ENCODE measurements around the gene SLMAP.

The SLMAP gene

GRCh38 chr3:57948080-57948671, 192.1 kb downstream of the SLMAP start:
- DNase-seq: no peak

DNA sequence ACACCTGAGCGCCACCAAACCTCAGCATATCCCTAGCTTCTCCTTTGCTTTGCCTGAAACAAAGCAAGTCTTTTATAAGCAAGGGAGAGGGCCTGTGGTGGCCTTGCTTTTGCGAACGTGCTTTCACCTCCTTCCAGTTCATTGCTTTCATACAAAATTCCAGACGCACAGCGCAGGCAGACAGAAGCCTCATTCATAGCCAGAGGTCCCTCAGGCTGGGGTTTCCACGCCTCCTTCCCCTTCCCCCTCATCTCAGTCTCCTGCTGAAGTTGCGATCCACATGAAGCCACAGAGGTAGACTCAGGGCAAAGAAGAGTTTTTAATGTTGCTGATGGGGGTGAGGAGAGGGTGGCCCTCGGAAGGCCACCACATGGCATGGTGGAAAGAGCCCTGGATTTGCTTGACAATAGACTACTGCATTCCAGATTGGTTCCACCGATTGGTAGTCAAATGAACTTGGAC, 192.7 kb downstream of the SLMAP start:
- DNase-seq: no peak

DNA sequence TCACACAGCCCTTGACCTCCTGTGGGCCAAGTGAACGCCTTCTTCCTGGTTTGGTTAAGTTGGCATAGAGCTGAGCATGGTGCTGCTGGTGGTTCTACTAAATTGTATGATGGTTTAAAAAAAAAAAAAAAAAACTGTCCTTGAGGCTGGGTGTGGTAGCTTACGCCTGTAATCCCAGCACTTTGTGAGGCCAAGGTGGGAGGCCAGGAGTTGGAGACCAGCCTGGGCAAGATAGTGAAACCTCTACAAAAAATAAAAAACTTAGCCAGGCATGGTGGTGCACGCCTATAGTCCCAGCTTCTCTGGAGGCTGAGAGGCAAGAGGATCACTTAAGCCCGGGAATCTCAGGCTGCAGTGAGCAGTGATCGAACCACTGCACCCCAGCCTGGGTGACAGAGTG, 193.2 kb downstream of the SLMAP start:
- DNase-seq: no peak

GRCh38 chr3:57949785-57950615, 193.9 kb downstream of the SLMAP start:
- no peak for DNase-seq

- no peak for DNase-seq
Observed at GRCh38 chr3:57951066-57951882, 195.2 kb downstream of the SLMAP start.

DNA sequence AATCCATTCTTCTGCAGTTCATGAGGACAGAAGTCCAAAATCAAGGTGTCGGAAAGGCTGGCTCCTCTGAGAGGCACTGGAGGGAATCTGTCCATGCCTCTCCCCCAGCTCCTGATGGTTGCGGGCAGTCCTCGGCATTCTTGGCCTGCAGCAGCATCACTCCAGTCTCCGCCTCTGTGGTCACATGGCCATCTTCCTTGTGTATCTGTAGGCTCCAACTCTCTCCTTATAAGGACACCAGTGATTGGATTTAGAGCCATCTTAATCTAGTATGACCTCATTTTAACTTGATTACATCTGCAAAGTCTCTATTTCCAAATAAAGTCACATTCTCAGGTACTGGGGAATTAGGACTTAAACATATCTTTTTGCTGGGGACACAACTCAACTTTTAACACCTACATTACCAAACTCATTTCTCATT, 196.1 kb downstream of the SLMAP start:
- no peak for DNase-seq

- DNase-seq: no peak
Observed at GRCh38 chr3:57952651-57953050, 196.5 kb downstream of the SLMAP start.

- no peak for DNase-seq
Observed at GRCh38 chr3:57953576-57953975, 197.5 kb downstream of the SLMAP start.

GRCh38 chr3:57956119-57956832, 200.2 kb downstream of the SLMAP start:
- no peak for DNase-seq

- DNase-seq: no peak
Observed at GRCh38 chr3:57956833-57957174, 200.7 kb downstream of the SLMAP start.

DNA sequence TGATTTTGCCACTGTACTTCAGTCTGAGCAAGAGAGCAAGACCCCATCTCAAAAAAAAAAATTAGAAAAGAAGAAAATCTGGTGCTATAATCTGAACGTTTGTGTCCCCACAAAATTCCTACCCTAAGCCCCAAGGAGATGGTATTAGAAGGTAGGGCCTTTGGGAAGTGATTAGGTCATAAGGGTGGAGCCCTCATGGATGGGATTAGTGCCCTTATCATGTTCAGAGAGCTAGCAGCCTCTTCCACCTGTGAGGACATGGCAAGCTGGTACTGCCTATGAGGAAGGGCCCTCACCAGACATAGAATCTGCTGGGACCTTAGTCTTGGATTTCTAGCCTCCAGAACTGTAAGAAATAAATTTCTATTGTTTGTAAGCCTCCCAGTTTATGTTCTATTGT, 201.7 kb downstream of the SLMAP start:
- no peak for DNase-seq

DNA sequence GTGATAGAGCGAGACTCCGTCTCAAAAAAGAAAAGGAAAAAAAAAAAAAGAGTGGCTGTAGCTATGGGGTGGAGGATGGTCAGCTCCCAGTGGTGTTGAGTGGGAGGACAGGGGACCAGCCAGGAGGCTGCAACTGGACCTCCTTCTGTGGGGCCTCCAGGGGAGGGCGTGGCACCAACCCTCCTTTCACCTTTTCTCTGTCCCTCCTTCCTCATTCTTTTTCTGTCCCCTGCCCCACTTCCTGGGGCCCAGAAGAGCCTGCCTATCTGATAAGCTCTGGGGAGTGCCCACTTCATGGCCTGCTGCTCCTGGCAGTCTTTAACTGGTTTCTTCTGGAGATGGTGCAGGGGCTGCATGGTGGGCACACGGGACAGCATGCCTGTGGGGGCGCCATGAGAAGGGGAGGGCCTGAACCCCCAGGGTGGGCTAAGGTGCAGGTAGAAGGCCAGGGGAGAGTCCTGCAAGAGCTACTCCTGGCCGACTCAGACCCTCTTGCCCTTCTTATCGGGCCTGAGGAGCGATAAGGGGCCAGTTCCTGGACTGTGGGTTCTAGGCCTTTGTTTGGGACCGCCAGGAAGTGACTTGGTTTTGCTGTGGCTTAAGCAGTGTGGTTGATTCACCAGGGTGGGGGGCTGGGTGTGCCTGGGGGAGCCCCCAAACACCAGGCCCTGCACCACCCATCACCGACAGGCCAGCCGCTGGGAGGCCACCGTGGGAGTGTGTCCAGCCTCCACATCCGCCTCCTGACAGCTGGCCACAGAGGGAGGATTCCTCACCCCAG, 202.7 kb downstream of the SLMAP start:
- no peak for DNase-seq

DNA sequence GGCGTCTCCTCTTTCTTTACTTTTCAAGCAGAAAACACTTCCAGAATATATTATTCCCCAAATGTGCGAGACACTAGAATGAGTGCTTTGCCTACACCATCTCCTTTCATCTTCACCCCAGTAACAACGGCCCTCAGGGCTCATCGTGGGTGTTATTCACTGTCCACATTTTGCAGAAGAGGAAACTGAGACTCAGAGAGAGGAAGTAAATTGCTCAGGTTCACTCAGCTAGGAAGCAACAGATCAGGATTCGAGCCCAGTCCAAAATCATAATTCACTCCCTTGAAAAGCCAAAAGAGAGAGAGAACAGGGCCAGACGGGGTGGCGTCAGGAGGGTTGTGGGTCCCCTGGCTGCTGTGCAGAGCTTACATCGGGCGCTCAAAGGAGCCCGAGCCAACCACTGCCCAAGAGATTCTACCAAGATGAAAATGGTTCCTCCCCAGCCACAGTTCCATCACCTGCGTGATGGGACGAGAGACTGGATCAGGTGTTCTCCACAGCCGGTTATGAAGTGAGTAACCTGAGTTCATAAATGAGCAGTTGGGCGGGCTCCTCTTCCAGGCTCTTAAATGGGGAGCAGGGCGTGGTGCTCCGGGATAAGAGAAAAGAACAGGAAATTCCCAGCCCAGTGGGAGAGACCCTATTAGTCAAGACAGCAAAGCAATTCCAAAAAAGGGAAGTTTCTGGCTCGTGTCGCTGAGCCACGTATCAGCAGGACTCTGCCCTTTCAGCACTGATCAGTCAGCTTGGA, 203.5 kb downstream of the SLMAP start:
- DNase-seq: no peak

- DNase-seq: no peak
Observed at GRCh38 chr3:57960174-57960505, 204.0 kb downstream of the SLMAP start.

- DNase-seq: no peak
Observed at GRCh38 chr3:57961177-57961827, 205.2 kb downstream of the SLMAP start.

GRCh38 chr3:57961828-57962447, 205.8 kb downstream of the SLMAP start:
- no peak for DNase-seq

GRCh38 chr3:57962448-57962834, 206.3 kb downstream of the SLMAP start:
- no peak for DNase-seq

DNA sequence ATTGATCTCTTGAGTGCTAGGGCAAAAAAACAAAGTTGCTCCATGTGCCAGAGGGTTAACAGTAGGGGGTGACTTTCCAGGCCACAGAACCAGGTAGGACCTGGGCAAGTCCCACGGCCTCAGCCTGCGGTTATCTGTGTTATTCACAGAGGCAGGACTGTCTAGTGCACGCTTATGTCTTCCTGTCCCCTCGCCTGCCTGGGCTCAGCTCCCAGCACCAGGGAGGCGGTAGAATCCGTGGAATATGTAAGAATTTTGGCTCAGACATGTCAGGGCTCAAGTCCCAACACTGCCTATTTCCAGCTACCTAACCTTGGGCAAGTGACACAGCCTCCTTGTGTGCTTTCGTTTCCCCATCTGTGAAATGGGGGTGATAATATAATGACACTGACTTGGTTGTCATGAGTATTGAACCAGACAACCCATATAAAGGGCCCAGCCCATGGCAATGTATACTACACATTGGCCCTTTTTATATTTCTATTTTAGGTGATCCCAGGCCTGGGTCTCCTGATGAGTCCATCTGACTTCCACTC, 207.8 kb downstream of the SLMAP start:
- no peak for DNase-seq

DNA sequence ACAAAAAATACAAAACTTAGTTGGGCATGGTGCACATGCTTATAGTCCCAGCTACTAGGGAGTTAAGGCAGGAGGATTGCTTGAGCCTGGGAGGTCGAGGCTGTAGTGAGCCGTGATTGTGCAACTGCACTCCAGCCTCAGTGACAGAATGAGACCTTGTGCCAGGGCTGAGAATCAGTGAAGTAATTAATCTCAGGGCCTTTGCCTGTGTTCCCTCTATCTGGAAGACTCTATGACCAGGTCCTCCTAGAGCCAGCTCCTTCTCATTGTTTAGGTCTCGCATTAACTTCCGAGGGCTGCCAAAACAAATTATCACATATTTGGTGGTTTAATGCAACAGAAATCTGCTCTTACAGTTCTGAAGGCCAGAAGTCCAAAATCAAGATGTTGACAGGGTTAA, 210.7 kb downstream of the SLMAP start:
- no peak for DNase-seq

GRCh38 chr3:57967590-57967989, 211.5 kb downstream of the SLMAP start:
- no peak for DNase-seq

All from NCI-H2171 (cell line).